ENCODE results near the gene RGN. TPM values are rescaled to one million over a fixed set of nuclear protein-coding genes. Genes with fewer than 3 reads are reported as not detected.

RGN gene
- polyA plus RNA-seq, 1 experiment: 2.1 TPM

DNA sequence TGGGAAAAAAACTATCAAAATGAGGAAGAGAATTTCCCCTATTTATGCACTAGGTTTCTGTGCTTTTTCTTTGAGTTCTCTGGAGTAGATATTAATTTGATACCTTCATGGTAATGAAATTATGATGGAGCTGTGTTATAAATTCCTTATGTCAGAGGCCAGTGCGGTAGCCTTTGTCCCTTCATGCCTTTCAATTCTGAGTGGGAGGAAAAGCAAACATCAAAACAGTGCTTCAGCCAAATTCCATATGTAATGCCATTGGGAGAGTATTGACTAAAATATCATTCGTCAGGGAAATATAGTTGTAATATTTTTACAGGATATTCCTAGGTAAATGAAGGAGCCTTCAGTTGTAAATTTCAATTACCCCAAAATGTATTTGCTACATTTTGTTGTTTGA lies 17.5 kb upstream of the RGN start:
- H3K27me3 ChIP-seq (ENCODE audit: control insufficient read depth, insufficient read depth, low read length): no peaks in the 10 kb centered on the region
- POLR2A ChIA-PET: no interaction called here
- TF ChIP-seq, protein P1, sequence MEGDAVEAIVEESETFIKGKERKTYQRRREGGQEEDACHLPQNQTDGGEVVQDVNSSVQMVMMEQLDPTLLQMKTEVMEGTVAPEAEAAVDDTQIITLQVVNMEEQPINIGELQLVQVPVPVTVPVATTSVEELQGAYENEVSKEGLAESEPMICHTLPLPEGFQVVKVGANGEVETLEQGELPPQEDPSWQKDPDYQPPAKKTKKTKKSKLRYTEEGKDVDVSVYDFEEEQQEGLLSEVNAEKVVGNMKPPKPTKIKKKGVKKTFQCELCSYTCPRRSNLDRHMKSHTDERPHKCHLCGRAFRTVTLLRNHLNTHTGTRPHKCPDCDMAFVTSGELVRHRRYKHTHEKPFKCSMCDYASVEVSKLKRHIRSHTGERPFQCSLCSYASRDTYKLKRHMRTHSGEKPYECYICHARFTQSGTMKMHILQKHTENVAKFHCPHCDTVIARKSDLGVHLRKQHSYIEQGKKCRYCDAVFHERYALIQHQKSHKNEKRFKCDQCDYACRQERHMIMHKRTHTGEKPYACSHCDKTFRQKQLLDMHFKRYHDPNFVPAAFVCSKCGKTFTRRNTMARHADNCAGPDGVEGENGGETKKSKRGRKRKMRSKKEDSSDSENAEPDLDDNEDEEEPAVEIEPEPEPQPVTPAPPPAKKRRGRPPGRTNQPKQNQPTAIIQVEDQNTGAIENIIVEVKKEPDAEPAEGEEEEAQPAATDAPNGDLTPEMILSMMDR (IDR thresholded peaks at IDR 0.05; ENCODE audit: low read depth, low read length): no peak
- H3K4me3 ChIP-seq (ENCODE audit: low read depth, low read length): no peak overlapping the region
- CTCF ChIA-PET: no interaction called here
- DNase-seq (ENCODE audit: low read depth, low spot score): no peak
- no peak overlapping the region for H3K27ac ChIP-seq (ENCODE audit: low read depth, low read length)
- H3K9me3 ChIP-seq (ENCODE audit: control insufficient read depth, insufficient read depth, low read length): no peaks in the 10 kb centered on the region

DNA sequence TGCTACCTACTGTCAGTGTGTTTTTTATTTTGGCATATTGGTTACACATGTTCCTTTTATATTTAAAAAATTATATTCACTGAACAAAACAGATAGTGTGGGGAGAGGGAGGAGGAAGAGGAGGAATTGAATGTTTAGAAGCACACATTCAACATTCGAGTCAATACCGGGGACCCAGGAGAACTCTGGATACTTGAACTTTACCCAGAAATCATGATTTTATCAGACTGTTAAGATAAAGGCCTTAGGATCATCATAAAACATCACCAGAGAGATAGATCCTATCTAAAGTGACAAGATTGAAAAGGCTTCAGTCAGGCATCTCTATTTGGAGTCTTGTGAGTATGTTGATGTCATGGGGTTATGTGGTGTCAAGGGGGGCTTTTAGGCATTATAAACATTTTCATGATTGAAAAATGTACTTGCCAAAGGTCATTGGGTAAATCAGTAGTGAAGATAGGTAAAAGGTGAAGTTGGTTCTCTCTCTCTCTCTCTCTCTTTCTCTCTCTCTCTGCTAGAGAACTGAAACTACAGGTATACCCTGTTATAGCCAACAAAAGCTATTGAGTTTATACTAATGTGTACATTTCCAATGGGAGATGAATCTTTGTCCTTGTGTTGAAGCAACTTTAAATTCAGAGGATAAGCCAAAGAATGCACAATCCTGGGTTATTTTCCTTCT lies 16.9 kb upstream of the RGN start:
- Histone ChIP-seq H3K27ac (ENCODE audit: low read depth, low read length) (no peak overlapping the region), H3K4me3 (ENCODE audit: low read depth, low read length) (no peak overlapping the region), H3K9me3 (ENCODE audit: control insufficient read depth, insufficient read depth, low read length) (no peaks in the 10 kb centered on the region), H3K27me3 (ENCODE audit: control insufficient read depth, insufficient read depth, low read length) (no peaks in the 10 kb centered on the region)
- ChIA-PET POLR2A (no interaction called here), CTCF (no interaction called here)
- TF ChIP-seq, protein P1 (IDR thresholded peaks at IDR 0.05; ENCODE audit: low read depth, low read length): no peak
- DNase-seq (ENCODE audit: low read depth, low spot score): no peak

DNA sequence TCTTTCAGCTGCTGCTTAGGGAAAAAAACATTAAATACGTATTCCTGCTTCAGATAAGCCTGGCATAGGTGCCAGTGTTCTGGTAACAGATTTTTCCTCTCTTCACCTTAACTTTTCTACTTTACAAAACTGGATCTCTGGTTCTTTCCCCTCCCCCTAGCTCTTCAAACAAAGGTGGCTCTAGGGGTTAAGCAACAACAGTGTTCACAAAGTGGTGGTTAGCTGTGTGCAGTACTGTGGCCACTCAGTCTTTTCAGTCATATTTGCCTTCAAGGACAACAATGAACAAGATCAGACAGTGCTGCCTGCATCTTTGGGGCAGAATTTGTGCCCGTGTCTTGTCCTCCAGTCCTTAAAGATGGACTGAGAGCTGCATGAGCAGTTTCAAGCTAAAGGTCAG lies 15.1 kb upstream of the RGN start:
- ChIA-PET CTCF (no interaction called here), POLR2A (no interaction called here)
- no peaks in the 10 kb centered on the region for H3K9me3 ChIP-seq (ENCODE audit: control insufficient read depth, insufficient read depth, low read length)
- no peak overlapping the region for H3K27ac ChIP-seq (ENCODE audit: low read depth, low read length)
- H3K27me3 ChIP-seq (ENCODE audit: control insufficient read depth, insufficient read depth, low read length): no peaks in the 10 kb centered on the region
- TF ChIP-seq, protein P1 (IDR thresholded peaks at IDR 0.05; ENCODE audit: low read depth, low read length): no peak
- H3K4me3 ChIP-seq (ENCODE audit: low read depth, low read length): no peak overlapping the region
- DNase-seq (ENCODE audit: low read depth, low spot score): no peak

DNA sequence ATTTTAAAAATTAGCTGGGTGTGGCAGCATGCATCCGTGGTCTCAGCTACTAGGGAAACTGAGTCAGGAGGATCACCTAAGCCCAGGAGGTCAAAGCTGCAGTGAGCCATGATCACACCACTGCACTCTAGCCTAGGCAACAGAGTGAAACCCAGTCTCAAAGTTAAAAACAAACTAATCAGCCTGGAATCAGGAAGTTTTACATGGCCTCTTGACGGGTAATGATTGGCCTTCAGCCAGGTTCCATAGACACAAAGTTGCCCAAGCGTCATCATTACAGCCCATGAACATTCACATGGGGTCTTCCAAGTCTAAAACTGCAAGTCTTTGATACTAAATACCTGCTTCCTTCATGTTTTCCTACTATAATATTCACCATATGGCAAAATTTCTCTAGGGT lies 10.0 kb upstream of the RGN start:
- CTCF ChIA-PET: no interaction called here
- POLR2A ChIA-PET: no interaction called here
- Histone ChIP-seq H3K9me3 (ENCODE audit: control insufficient read depth, insufficient read depth, low read length) (no peaks in the 10 kb centered on the region), H3K27me3 (ENCODE audit: control insufficient read depth, insufficient read depth, low read length) (no peaks in the 10 kb centered on the region), H3K27ac (ENCODE audit: low read depth, low read length) (no peak overlapping the region), H3K4me3 (ENCODE audit: low read depth, low read length) (no peak overlapping the region)
- TF ChIP-seq, protein P1 (IDR thresholded peaks at IDR 0.05; ENCODE audit: low read depth, low read length): no peak
- no peak for DNase-seq (ENCODE audit: low read depth, low spot score)

DNA sequence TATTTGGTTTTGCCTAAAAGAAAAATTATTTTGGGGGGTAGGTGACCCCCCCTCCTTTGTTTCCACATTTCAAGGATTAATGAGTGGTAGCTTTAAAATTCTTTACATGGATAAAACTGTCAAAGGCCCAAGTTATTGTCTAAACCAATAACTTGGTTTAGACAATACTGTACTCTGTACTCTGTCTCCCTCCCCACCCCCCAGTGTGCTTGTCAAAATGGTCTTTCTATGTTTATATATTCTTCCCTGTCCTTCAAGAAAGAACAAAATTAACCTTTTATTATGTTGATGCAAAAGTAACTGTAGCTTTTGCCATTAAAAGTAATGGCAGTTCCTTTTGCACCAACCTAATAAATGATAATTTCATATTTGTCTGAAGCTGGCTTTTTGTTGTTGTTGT lies 9.5 kb upstream of the RGN start:
- Histone ChIP-seq H3K9me3 (ENCODE audit: control insufficient read depth, insufficient read depth, low read length) (no peaks in the 10 kb centered on the region), H3K27me3 (ENCODE audit: control insufficient read depth, insufficient read depth, low read length) (no peaks in the 10 kb centered on the region), H3K4me3 (ENCODE audit: low read depth, low read length) (no peak overlapping the region), H3K27ac (ENCODE audit: low read depth, low read length) (no peak overlapping the region)
- no peak for DNase-seq (ENCODE audit: low read depth, low spot score)
- POLR2A ChIA-PET: no interaction called here
- CTCF ChIA-PET: interaction anchor here (1.1 kb wide), 1 partner anchor 38 kb away, joined by 3 read pairs; no protein-coding TSS in a partner anchor
- TF ChIP-seq, protein P1 (IDR thresholded peaks at IDR 0.05; ENCODE audit: low read depth, low read length): no peak

Measured in AG04450 (cell line).